Measurements from ENCODE around the gene SLC9A9.

SLC9A9 gene

DNA sequence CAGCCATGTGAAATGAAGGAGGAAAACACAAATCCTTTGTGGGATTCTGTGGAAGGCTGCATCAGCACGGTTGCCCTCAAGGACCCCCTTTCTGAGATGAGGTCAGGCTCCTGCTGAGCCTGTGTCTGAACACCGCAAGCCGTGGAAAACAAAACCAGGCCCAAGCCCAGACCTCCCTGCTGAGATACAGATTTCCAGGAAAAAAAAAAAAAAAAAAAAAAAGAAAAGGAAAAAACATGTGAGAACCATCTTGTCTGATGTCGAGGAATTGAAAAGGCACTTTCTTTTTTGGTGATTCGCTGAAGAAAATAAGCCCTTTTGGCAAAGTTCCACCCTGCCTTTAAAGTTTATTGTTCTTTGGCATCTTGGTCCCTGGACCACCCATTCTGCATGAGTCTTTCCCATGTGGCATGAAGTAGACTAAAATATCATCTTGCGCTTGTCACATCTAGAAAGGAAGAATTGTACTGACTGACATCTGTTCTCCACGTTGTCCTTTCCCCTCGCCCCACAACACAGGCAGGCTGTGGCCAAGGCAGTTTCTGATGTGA lies 611.1 kb downstream of the SLC9A9 start (continued):
- TF ChIP-seq ZNF565 (CRISPR knock-in tag; conservative IDR thresholded peaks at IDR 0.05; ENCODE audit: low read depth) = no peak

DNA sequence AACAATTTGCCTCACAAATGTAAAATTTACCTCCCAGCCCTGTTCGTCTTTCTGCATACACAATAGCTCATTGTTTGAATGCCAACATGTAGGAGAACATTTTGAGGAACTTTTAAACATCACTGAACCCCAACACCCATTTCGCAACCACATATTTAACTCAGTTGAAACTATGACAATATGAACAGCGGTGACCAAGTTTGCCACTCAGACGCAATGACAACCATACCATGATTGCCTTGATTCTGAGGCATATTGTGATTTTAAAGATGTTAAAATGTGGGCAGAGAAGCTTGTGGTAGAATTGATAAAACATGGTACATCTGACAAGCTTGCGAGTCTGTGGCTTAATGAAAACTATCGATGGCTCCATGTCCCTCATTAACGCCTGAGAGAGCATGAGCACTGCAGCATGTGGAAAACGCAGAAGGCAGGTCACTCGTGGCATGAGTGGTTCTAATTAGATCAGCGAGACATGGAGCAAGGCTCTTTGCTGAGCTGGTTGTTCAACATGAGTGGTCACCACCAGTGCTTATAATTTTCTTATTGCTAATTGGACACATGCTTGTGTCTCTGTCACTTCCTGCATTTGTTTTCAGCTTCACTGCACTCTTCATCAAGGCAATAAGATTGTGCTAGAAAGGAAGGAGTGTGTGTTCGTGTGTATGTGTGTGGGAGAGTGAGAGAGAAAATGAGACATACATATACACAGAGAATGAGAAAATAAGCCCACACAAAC lies 611.9 kb downstream of the SLC9A9 start:
- TF ChIP-seq, protein P1, sequence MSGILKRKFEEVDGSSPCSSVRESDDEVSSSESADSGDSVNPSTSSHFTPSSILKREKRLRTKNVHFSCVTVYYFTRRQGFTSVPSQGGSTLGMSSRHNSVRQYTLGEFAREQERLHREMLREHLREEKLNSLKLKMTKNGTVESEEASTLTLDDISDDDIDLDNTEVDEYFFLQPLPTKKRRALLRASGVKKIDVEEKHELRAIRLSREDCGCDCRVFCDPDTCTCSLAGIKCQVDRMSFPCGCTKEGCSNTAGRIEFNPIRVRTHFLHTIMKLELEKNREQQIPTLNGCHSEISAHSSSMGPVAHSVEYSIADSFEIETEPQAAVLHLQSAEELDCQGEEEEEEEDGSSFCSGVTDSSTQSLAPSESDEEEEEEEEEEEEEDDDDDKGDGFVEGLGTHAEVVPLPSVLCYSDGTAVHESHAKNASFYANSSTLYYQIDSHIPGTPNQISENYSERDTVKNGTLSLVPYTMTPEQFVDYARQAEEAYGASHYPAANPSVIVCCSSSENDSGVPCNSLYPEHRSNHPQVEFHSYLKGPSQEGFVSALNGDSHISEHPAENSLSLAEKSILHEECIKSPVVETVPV (CRISPR knock-in tag; IDR thresholded peaks at IDR 0.05) = no peak
- TF ChIP-seq PPARA (CRISPR knock-in tag; IDR thresholded peaks at IDR 0.05; ENCODE audit: borderline replicate concordance) (no peak), ZNF8 (CRISPR knock-in tag; IDR thresholded peaks at IDR 0.05) (no peak), BACH2 (CRISPR knock-in tag; IDR thresholded peaks at IDR 0.05; ENCODE audit: borderline replicate concordance) (no peak), OSR1 (CRISPR knock-in tag; IDR thresholded peaks at IDR 0.05) (no peak), ISL1 (CRISPR knock-in tag; IDR thresholded peaks at IDR 0.05) (no peak), ZFP3 (CRISPR knock-in tag; IDR thresholded peaks at IDR 0.05) (no peak), ZFP30 (CRISPR knock-in tag; IDR thresholded peaks at IDR 0.05) (no peak), ZNF70 (CRISPR knock-in tag; IDR thresholded peaks at IDR 0.05) (no peak), TCF4 (CRISPR knock-in tag; IDR thresholded peaks at IDR 0.05; ENCODE audit: borderline replicate concordance) (no peak), TOX (CRISPR knock-in tag; IDR thresholded peaks at IDR 0.05; ENCODE audit: borderline replicate concordance) (no peak), SNAI2 (CRISPR knock-in tag; IDR thresholded peaks at IDR 0.05) (no peak)
- TF ChIP-seq, protein P2, sequence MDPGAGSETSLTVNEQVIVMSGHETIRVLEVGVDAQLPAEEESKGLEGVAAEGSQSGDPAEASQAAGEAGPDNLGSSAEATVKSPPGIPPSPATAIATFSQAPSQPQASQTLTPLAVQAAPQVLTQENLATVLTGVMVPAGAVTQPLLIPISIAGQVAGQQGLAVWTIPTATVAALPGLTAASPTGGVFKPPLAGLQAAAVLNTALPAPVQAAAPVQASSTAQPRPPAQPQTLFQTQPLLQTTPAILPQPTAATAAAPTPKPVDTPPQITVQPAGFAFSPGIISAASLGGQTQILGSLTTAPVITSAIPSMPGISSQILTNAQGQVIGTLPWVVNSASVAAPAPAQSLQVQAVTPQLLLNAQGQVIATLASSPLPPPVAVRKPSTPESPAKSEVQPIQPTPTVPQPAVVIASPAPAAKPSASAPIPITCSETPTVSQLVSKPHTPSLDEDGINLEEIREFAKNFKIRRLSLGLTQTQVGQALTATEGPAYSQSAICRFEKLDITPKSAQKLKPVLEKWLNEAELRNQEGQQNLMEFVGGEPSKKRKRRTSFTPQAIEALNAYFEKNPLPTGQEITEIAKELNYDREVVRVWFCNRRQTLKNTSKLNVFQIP (CRISPR knock-in tag; IDR thresholded peaks at IDR 0.05; ENCODE audit: borderline replicate concordance, low read depth) = no peak
- TF ChIP-seq, protein P3, sequence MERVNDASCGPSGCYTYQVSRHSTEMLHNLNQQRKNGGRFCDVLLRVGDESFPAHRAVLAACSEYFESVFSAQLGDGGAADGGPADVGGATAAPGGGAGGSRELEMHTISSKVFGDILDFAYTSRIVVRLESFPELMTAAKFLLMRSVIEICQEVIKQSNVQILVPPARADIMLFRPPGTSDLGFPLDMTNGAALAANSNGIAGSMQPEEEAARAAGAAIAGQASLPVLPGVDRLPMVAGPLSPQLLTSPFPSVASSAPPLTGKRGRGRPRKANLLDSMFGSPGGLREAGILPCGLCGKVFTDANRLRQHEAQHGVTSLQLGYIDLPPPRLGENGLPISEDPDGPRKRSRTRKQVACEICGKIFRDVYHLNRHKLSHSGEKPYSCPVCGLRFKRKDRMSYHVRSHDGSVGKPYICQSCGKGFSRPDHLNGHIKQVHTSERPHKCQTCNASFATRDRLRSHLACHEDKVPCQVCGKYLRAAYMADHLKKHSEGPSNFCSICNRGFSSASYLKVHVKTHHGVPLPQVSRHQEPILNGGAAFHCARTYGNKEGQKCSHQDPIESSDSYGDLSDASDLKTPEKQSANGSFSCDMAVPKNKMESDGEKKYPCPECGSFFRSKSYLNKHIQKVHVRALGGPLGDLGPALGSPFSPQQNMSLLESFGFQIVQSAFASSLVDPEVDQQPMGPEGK (CRISPR knock-in tag; IDR thresholded peaks at IDR 0.05; ENCODE audit: borderline replicate concordance) = no peak
- ATAC-seq = no peak

DNA sequence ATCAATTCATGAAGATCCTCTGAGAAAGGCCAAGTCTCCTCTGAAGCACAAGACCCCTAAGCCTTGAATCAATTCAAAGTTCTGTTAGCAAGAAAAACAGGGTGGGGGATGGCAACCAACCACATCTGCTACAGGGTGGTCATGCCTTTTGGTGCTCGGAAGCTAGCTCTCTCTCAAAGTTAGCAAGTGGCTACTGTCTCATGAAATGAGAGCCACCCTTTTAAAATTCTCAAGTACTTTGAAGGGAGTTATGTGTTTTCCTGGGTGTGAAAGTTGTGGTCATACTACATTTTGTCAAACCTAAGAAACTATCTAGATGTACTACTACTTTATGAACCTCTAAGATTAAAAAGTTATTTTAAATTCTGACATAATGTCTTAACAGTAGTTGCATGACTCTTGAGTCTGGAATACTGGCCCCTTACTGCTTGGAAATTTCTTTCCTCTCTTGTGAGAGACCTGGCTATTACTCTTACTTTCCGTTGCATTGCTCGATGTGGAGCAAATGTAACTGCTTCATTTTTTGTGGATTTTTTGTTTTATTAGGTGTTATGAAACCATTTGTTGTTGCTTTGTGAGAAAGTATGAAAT lies 612.6 kb downstream of the SLC9A9 start:
- ATAC-seq = no peak
- no peak for TF ChIP-seq ZFP30 (CRISPR knock-in tag; IDR thresholded peaks at IDR 0.05)
- TF ChIP-seq SNAI2 (CRISPR knock-in tag; IDR thresholded peaks at IDR 0.05) = no peak
- TF ChIP-seq, protein P4, sequence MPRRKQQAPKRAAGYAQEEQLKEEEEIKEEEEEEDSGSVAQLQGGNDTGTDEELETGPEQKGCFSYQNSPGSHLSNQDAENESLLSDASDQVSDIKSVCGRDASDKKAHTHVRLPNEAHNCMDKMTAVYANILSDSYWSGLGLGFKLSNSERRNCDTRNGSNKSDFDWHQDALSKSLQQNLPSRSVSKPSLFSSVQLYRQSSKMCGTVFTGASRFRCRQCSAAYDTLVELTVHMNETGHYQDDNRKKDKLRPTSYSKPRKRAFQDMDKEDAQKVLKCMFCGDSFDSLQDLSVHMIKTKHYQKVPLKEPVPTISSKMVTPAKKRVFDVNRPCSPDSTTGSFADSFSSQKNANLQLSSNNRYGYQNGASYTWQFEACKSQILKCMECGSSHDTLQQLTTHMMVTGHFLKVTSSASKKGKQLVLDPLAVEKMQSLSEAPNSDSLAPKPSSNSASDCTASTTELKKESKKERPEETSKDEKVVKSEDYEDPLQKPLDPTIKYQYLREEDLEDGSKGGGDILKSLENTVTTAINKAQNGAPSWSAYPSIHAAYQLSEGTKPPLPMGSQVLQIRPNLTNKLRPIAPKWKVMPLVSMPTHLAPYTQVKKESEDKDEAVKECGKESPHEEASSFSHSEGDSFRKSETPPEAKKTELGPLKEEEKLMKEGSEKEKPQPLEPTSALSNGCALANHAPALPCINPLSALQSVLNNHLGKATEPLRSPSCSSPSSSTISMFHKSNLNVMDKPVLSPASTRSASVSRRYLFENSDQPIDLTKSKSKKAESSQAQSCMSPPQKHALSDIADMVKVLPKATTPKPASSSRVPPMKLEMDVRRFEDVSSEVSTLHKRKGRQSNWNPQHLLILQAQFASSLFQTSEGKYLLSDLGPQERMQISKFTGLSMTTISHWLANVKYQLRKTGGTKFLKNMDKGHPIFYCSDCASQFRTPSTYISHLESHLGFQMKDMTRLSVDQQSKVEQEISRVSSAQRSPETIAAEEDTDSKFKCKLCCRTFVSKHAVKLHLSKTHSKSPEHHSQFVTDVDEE (CRISPR knock-in tag; IDR thresholded peaks at IDR 0.05) = no peak

DNA sequence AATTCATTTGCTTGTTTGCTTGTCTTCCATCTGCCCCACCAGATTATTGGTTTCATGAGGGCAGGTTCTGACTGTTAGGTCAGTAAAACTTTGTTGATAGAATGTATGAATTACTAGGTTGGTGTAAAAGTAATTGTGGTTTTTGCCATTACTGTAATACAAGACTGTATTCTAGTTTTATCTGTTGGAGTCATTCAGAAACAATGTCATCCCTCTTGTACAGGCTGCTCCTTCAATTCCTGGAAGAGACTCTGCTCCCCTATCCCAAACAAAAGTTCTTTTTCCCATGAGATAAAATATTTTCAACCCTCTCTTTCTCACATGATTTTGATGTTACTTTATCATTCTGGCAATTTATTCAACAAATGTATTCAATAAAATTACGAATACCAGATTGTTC lies 613.7 kb downstream of the SLC9A9 start:
- ATAC-seq = no peak
- TF ChIP-seq GLIS3 (CRISPR knock-in tag; IDR thresholded peaks at IDR 0.05) (no peak), ISL1 (CRISPR knock-in tag; IDR thresholded peaks at IDR 0.05) (no peak), ZFP30 (CRISPR knock-in tag; IDR thresholded peaks at IDR 0.05) (no peak), ZNF565 (CRISPR knock-in tag; conservative IDR thresholded peaks at IDR 0.05; ENCODE audit: low read depth) (no peak), SNAI2 (CRISPR knock-in tag; IDR thresholded peaks at IDR 0.05) (no peak), ZNF70 (CRISPR knock-in tag; IDR thresholded peaks at IDR 0.05) (no peak), ZNF8 (CRISPR knock-in tag; IDR thresholded peaks at IDR 0.05) (no peak), ARNTL (CRISPR knock-in tag; IDR thresholded peaks at IDR 0.05; ENCODE audit: borderline replicate concordance, low read depth) (no peak), CSDC2 (CRISPR knock-in tag; IDR thresholded peaks at IDR 0.05) (no peak), PPARA (CRISPR knock-in tag; IDR thresholded peaks at IDR 0.05; ENCODE audit: borderline replicate concordance) (no peak), TCF4 (CRISPR knock-in tag; IDR thresholded peaks at IDR 0.05; ENCODE audit: borderline replicate concordance) (no peak)
- TF ChIP-seq, protein P3 (CRISPR knock-in tag; IDR thresholded peaks at IDR 0.05; ENCODE audit: borderline replicate concordance) = no peak
- TF ChIP-seq, protein P4 (CRISPR knock-in tag; IDR thresholded peaks at IDR 0.05) = no peak
